Natural killer cell (primary cell): Measurements from ENCODE around the gene SLC2A13. TPM values are rescaled to one million over a fixed set of nuclear protein-coding genes. Genes with fewer than 3 reads are reported as not detected.
A peak's percentile ranks its signal among the peaks of the same experiment; 100 is the strongest.

Experiments
- ATAC-seq, 3 donors: fragments of 150-1000 bp in 2 of 3; fragments of 200-7000 bp in 1 of 3; cut with Tn5 transposase; 1 replicate in 1 of 3; 2 replicates in 2 of 3; pipeline ENCODE4 v1.10.0; 2021; ENCODE audit warnings: mild to moderate bottlenecking in 2 of 3, moderate library complexity in 2 of 3
- DNase-seq, 2 donors: peaks; one replicate each; pipeline versions ENCODE4 v3.0.0 to v3.0.0-alpha.2; 2013 to 2021; ENCODE audit warnings: mixed read lengths in 1 of 2
- H3K27ac ChIP-seq: one replicate; pipeline ENCODE4 v1.5.1; 2013; ENCODE audit warnings: mild to moderate bottlenecking, low read length
- H3K27me3 ChIP-seq: one replicate; pipeline ENCODE4 v1.6.1; 2013; ENCODE audit warnings: low read length; ENCODE audit not compliant: control insufficient read depth, insufficient read depth
- H3K36me3 ChIP-seq: one replicate; pipeline ENCODE4 v1.6.1; 2013; ENCODE audit warnings: low read length; ENCODE audit not compliant: control insufficient read depth, insufficient read depth
- H3K4me1 ChIP-seq: one replicate; pipeline ENCODE4 v1.6.1; 2013; ENCODE audit warnings: low read length; ENCODE audit not compliant: control insufficient read depth, insufficient read depth
- H3K4me3 ChIP-seq: one replicate; pipeline ENCODE4 v1.5.1; 2013; ENCODE audit warnings: low read length
- H3K9me3 ChIP-seq: one replicate; pipeline ENCODE4 v1.6.1; 2013; ENCODE audit warnings: low read length; ENCODE audit not compliant: control insufficient read depth, insufficient read depth
- H3K27ac Mint-ChIP-seq, 2 donors: one replicate each; pipeline ENCODE4 v1.8.0; 2022; ENCODE audit warnings: mild to moderate bottlenecking in 2 of 2, mixed read lengths in 2 of 2, moderate library complexity in 1 of 2
- H3K27me3 Mint-ChIP-seq, 2 donors: one replicate each; pipeline ENCODE4 v1.8.0; 2022; ENCODE audit warnings: low read depth in 2 of 2, mixed read lengths in 2 of 2
- H3K36me3 Mint-ChIP-seq: one replicate; pipeline ENCODE4 v1.8.0; 2022; ENCODE audit warnings: mixed read lengths
- H3K4me1 Mint-ChIP-seq, 2 donors: one replicate each; pipeline ENCODE4 v1.8.0; 2022; ENCODE audit warnings: mixed read lengths in 2 of 2
- H3K4me3 Mint-ChIP-seq: one replicate; pipeline ENCODE4 v1.8.0; 2022; ENCODE audit warnings: mild to moderate bottlenecking, moderate library complexity, mixed read lengths
- H3K9me3 Mint-ChIP-seq, 2 donors: one replicate each; pipeline ENCODE4 v1.8.0; 2022; ENCODE audit warnings: mixed read lengths in 2 of 2
- WGBS: methylation state at CpG from one replicate; pipeline ENCODE4 v1.1.7; 2013; ENCODE audit warnings: missing lambda C conversion rate; ENCODE audit not compliant: insufficient coverage; 5-methylcytosine and 5-hydroxymethylcytosine counted together
- intact Hi-C: fragments of 100-400 bp; cut with micrococcal nuclease; formaldehyde crosslinking; loops from one replicate; pipeline ENCODE4 v1.14.2; 2022
- total RNA-seq, 4 donors: library from RNA; stranded (reverse); fragments of 120-200 nt in 1 of 4; gene quantifications; one replicate each; pipeline versions ENCODE4 v1.2.3 to v1.2.4, GENCODE V29; 2013 to 2022
- TF ChIP-seq, protein P1 (sequence below): fragments of 200-600 bp; IDR thresholded peaks from one replicate; pipeline ENCODE4 v1.8.0; 2022; ENCODE audit warnings: antibody characterized with exemption

The SLC2A13 gene
- total RNA-seq, 3 donors from 2014 or later (not counting 1 experiment from before 2014, with no cell fraction given) = 6.0 to 10.9 (median 8.7) TPM

DNA sequence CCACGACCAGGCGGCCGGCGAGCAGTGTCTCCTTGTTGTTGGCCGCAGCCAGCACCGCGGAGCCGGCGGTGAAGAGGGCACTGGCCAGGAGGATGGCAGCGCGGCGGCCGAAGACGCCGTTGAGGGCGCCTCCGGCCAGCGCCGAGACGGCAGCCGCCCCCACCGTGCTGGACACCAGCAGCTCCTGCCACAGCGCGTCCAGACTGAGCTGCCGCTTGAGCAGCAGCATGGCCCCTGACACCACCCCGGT lies 691 bp downstream of the SLC2A13 start:
- Histone ChIP-seq H3K27ac (no peak overlapping the region), H3K27me3 (no peaks in the 10 kb centered on the region), H3K4me3 (peak overlapping the region; percentile 59), H3K36me3 (no peaks in the 10 kb centered on the region), H3K9me3 (no peaks in the 10 kb centered on the region), H3K4me1 (peaks cover 17% of the 10 kb centered on the region)
- Mint-ChIP-seq H3K27me3 (peaks cover 3 to 16% of the 10 kb centered on the region in 2 donors), H3K9me3 (no peaks in the 10 kb centered on the region), H3K4me1 (peaks cover 34 to 45% of the 10 kb centered on the region in 2 donors), H3K36me3 (no peaks in the 10 kb centered on the region), H3K27ac (peak overlapping the region in 1 of 2 donors; percentile 79), H3K4me3 (peak overlapping the region; percentile 90)
- under 1% methylated on average over 26 of the region's 26 CpGs for WGBS
- no peak for DNase-seq
- intact Hi-C loops = loop anchor here (5.0 kb wide), 1 partner anchor 1788 kb away; the partner anchor contains the start of gene ALG10B
- ATAC-seq = no peak
- TF ChIP-seq, protein P1, sequence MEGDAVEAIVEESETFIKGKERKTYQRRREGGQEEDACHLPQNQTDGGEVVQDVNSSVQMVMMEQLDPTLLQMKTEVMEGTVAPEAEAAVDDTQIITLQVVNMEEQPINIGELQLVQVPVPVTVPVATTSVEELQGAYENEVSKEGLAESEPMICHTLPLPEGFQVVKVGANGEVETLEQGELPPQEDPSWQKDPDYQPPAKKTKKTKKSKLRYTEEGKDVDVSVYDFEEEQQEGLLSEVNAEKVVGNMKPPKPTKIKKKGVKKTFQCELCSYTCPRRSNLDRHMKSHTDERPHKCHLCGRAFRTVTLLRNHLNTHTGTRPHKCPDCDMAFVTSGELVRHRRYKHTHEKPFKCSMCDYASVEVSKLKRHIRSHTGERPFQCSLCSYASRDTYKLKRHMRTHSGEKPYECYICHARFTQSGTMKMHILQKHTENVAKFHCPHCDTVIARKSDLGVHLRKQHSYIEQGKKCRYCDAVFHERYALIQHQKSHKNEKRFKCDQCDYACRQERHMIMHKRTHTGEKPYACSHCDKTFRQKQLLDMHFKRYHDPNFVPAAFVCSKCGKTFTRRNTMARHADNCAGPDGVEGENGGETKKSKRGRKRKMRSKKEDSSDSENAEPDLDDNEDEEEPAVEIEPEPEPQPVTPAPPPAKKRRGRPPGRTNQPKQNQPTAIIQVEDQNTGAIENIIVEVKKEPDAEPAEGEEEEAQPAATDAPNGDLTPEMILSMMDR = no peak

DNA sequence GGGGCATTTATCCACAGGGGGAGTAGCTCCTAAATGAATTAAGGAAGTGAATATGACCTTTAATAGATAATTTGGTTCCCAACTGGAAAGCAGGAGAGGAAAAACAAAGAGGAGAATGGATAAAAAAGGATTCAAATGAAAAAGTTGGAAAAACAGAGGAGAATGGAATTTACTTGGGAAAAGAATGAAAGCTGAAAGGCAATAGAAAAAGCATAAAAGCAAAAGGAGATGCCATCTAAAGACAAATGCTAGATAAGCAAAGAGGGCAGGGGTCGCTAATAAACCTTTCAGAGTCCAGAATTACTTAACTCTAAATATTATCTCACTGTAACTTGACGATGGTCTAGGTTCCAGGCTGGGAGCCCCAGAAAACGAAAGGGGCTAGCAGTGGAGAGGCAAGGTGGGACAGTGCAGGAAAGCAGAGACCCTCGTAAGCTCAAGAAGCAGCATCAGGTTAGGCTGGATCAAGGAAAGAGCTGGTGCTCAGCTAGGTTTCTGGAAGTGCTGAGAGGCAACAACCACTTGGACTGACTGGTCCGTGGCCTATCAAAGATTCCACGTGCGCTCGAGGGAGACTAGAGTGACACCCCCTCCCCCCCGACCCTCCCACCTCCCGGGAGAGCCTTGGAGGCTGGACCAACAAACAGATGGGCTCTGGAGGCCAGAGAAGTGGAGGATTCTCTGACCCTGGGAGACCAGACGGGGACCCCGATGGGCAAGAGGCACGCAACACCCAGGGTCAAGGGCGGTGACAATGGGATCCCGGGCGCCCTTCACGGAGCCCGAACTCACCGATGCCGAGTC lies 1.2 kb downstream of the SLC2A13 start:
- no peaks in the 10 kb centered on the region for H3K36me3 Mint-ChIP-seq
- H3K4me1 Mint-ChIP-seq = peaks cover 34 to 45% of the 10 kb centered on the region in 2 donors
- H3K36me3 ChIP-seq = no peaks in the 10 kb centered on the region
- TF ChIP-seq, protein P1 = no peak
- DNase-seq (peak in 1 of 2 donors; percentile 23), ATAC-seq (no peak)
- H3K4me3 Mint-ChIP-seq = peak overlapping the region; percentile 90
- H3K27me3 ChIP-seq = no peaks in the 10 kb centered on the region
- no peak overlapping the region for H3K27ac ChIP-seq
- peaks cover 3 to 11% of the 10 kb centered on the region in 2 donors for H3K27me3 Mint-ChIP-seq
- H3K4me1 ChIP-seq = peaks cover 17% of the 10 kb centered on the region
- peak overlapping the region; percentile 59 for H3K4me3 ChIP-seq
- H3K9me3 Mint-ChIP-seq = no peaks in the 10 kb centered on the region
- peak overlapping the region; percentile 2 to 79 for H3K27ac Mint-ChIP-seq
- 25% methylated on average over 19 of the region's 20 CpGs for WGBS
- intact Hi-C loops = loop anchor here (5.0 kb wide), 1 partner anchor 1787 kb away; the partner anchor contains the start of gene ALG10B
- H3K9me3 ChIP-seq = no peaks in the 10 kb centered on the region

GRCh38 chr12:40103043-40103442 lies 2.8 kb downstream of the SLC2A13 start:
- Mint-ChIP-seq H3K27ac (peak overlapping the region in 1 of 2 donors; percentile 20), H3K4me3 (no peak overlapping the region), H3K4me1 (peaks cover 34 to 45% of the 10 kb centered on the region in 2 donors), H3K36me3 (no peaks in the 10 kb centered on the region), H3K9me3 (no peaks in the 10 kb centered on the region), H3K27me3 (peaks cover 0 to 3% of the 10 kb centered on the region in 2 donors)
- Histone ChIP-seq H3K4me3 (no peak overlapping the region), H3K27me3 (no peaks in the 10 kb centered on the region), H3K4me1 (peaks cover 17% of the 10 kb centered on the region), H3K9me3 (no peaks in the 10 kb centered on the region), H3K27ac (no peak overlapping the region), H3K36me3 (no peaks in the 10 kb centered on the region)
- TF ChIP-seq, protein P1 = no peak
- intact Hi-C loops = no loop called here
- no peak for ATAC-seq
- no peak for DNase-seq
- WGBS = 96% methylated on average over 3 of the region's 3 CpGs
